SU-DHL-6 (cell line): ENCODE measurements around the gene NFATC1.

ENCODE experiments used
- H2AFZ ChIP-seq: fragments of 200-600 bp; sonication (generic); 2 replicates; pipeline ENCODE4 v1.6.1; 2014; ENCODE audit warnings: low read depth, mild to moderate bottlenecking, moderate library complexity, mixed read lengths, antibody characterized with exemption, low read length; ENCODE audit not compliant: severe bottlenecking
- H3F3A ChIP-seq: fragments of 200-600 bp; shearing (Covaris generic); 2 replicates; pipeline ENCODE4 v1.6.0; 2016; ENCODE audit warnings: antibody characterized with exemption, mild to moderate bottlenecking; ENCODE audit not compliant: insufficient read depth
- H3K27ac ChIP-seq: fragments of 200-600 bp; sonication (generic); 2 replicates; pipeline ENCODE4 v1.5.1; 2016; ENCODE audit warnings: low read depth, mild to moderate bottlenecking, low read length, moderate library complexity, mixed read lengths
- H3K27me3 ChIP-seq: fragments of 200-600 bp; sonication (generic), shearing (Covaris generic); 2 replicates; pipeline ENCODE4 v1.6.0; 2014; ENCODE audit warnings: mild to moderate bottlenecking, low read length
- H3K36me3 ChIP-seq: fragments of 200-600 bp; sonication (generic); 2 replicates; pipeline ENCODE4 v1.6.1; 2014; ENCODE audit warnings: mild to moderate bottlenecking, low read length, mixed read lengths
- H3K4me2 ChIP-seq: fragments of 300-600, 200-600 bp; shearing (Covaris generic), sonication (generic); 2 replicates; pipeline ENCODE4 v1.6.0; 2014; ENCODE audit warnings: low read length, low read depth, mild to moderate bottlenecking; ENCODE audit not compliant: poor library complexity, severe bottlenecking
- H3K4me3 ChIP-seq: fragments of 200-600 bp; sonication (generic); 2 replicates; pipeline ENCODE4 v1.5.1; 2014; ENCODE audit warnings: antibody characterized with exemption, low read length, mild to moderate bottlenecking, mixed read lengths; ENCODE audit not compliant: insufficient read depth, poor library complexity, severe bottlenecking
- H3K79me2 ChIP-seq: fragments of 200-600 bp; sonication (generic); 2 replicates; pipeline ENCODE4 v1.6.1; 2014; ENCODE audit warnings: mild to moderate bottlenecking, low read length, moderate library complexity; ENCODE audit not compliant: insufficient read depth
- H3K9ac ChIP-seq: fragments of 200-600 bp; sonication (generic); 2 replicates; pipeline ENCODE4 v1.7.0; 2014; ENCODE audit warnings: mild to moderate bottlenecking, low read length
- H3K9me2 ChIP-seq: fragments of 200-600 bp; sonication (generic); replicated peaks from 2 replicates; pipeline ENCODE4 v1.6.1; 2014; ENCODE audit warnings: low read length; ENCODE audit not compliant: insufficient read depth
- H3K9me3 ChIP-seq: fragments of 200-600 bp; sonication (generic); 2 replicates; pipeline ENCODE4 v1.6.1; 2014; ENCODE audit warnings: low read length, mixed read lengths; ENCODE audit not compliant: insufficient read depth
- H4K20me1 ChIP-seq: fragments of 200-600 bp; sonication (generic); 2 replicates; pipeline ENCODE4 v1.6.1; 2014; ENCODE audit warnings: low read depth, mild to moderate bottlenecking, antibody characterized with exemption, low read length, moderate library complexity, mixed read lengths
- EZH2phosphoT487 ChIP-seq: fragments of 200-600 bp; sonication (generic), shearing (Covaris generic); conservative IDR thresholded peaks from 2 replicates; pipeline ENCODE4 v1.6.1; 2018; ENCODE audit warnings: mild to moderate bottlenecking, antibody characterized with exemption, low read length, moderate library complexity, mixed read lengths
- TF ChIP-seq, protein P1 (sequence below): fragments of 200-600 bp; sonication (generic); IDR thresholded peaks from one replicate; pipeline ENCODE4 v1.5.1; 2017; ENCODE audit warnings: antibody characterized with exemption, mild to moderate bottlenecking, low read length, moderate library complexity; ENCODE audit not compliant: insufficient read depth, poor library complexity, severe bottlenecking

Gene NFATC1

DNA sequence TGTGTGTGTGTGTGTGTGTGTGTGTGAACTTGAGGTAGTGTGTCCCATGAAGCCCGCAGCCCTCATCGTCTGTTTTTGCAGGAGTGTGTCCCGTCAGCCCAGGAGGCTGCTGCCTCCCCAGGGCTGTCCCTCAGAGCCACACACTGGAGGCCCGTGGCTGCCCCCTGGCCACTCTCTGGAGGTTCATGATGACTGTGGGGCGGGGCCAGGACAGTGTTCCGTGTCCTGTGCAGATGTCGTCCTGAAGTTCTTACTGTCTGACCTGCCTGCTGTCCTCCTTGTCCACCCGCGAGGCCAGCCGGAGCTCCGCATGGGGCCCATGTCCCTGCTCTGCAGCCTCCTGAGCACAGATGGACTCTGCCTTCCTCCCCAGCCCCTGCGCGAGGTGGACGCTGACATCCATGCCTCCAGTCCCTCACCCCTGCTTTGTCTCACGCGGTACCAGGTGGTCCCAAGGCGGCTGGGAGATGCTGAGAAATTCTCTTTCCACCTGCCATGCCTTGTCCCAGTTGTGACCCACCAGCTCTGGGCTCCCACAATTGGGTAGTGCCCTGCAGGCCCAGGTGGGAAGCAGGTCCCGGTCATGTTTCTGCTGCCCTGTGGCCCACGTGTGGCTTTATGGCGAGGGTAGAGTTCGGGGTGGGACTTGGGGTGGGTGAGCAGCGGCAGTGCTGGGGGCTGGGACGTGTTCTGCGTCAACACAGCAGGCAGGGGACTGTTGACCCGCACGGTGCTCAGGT, 92.8 kb downstream of the NFATC1 start:
- no peaks in the 10 kb centered on the region for H3K79me2 ChIP-seq
- no peak overlapping the region for H3K27ac ChIP-seq
- no peak overlapping the region for H3K4me3 ChIP-seq
- H2AFZ ChIP-seq = no peak overlapping the region
- H3K27me3 ChIP-seq = no peaks in the 10 kb centered on the region
- H4K20me1 ChIP-seq = no peaks in the 10 kb centered on the region
- H3K36me3 ChIP-seq = no peaks in the 10 kb centered on the region
- H3K9me3 ChIP-seq = no peaks in the 10 kb centered on the region
- H3K4me2 ChIP-seq = no peak overlapping the region
- no peak for TF ChIP-seq EZH2phosphoT487
- TF ChIP-seq, protein P1, sequence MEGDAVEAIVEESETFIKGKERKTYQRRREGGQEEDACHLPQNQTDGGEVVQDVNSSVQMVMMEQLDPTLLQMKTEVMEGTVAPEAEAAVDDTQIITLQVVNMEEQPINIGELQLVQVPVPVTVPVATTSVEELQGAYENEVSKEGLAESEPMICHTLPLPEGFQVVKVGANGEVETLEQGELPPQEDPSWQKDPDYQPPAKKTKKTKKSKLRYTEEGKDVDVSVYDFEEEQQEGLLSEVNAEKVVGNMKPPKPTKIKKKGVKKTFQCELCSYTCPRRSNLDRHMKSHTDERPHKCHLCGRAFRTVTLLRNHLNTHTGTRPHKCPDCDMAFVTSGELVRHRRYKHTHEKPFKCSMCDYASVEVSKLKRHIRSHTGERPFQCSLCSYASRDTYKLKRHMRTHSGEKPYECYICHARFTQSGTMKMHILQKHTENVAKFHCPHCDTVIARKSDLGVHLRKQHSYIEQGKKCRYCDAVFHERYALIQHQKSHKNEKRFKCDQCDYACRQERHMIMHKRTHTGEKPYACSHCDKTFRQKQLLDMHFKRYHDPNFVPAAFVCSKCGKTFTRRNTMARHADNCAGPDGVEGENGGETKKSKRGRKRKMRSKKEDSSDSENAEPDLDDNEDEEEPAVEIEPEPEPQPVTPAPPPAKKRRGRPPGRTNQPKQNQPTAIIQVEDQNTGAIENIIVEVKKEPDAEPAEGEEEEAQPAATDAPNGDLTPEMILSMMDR = no peak
- no peaks in the 10 kb centered on the region for H3K9me2 ChIP-seq
- no peak overlapping the region for H3K9ac ChIP-seq
- no peaks in the 10 kb centered on the region for H3F3A ChIP-seq

DNA sequence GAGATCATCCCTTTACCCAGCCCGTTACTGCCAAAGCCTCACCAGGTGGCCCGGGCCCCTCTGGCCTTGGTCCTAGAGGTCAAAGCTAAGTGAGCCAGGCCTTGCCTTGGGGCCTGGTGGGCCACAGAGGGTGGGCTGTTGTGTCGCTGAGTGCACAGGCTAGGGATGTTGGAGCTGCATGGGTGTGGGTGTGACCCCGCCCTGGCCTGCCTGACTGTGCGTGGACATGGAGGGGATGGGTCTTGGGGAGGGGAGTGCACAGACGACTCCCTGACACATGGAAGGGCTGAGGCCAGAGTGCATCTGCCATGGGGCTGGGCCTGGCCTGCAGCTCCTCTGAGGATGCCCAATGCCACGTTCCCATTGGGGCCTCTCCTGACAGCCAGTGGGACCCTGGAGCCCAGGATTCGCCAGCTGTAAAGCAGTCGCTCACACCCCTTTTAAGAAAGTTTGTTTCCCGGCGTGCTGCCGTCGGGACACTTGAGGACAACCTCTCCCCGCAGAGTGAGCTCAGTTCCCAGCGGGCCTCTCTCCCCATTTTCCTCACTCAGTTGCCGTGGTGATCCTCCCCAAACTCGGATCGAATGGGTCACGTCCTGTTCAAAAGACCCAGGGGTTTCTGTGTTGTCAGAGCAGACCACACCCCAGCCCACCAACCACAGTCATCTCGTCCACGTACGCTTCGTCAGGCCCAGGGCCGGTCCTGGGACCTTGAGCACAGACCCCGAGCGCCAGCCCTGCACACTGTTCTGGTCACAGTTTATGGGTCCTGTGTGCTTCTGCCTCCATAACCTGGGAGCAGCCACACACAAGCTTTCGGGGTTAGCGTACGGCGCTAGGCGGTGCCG, 93.5 kb downstream of the NFATC1 start:
- no peak overlapping the region for H3K4me2 ChIP-seq
- no peaks in the 10 kb centered on the region for H3K36me3 ChIP-seq
- no peaks in the 10 kb centered on the region for H3F3A ChIP-seq
- H4K20me1 ChIP-seq = no peaks in the 10 kb centered on the region
- H3K4me3 ChIP-seq = no peak overlapping the region
- H2AFZ ChIP-seq = no peak overlapping the region
- no peaks in the 10 kb centered on the region for H3K9me3 ChIP-seq
- TF ChIP-seq, protein P1 = no peak
- H3K27ac ChIP-seq = no peak overlapping the region
- no peaks in the 10 kb centered on the region for H3K9me2 ChIP-seq
- H3K9ac ChIP-seq = no peak overlapping the region
- H3K79me2 ChIP-seq = no peaks in the 10 kb centered on the region
- H3K27me3 ChIP-seq = no peaks in the 10 kb centered on the region

DNA sequence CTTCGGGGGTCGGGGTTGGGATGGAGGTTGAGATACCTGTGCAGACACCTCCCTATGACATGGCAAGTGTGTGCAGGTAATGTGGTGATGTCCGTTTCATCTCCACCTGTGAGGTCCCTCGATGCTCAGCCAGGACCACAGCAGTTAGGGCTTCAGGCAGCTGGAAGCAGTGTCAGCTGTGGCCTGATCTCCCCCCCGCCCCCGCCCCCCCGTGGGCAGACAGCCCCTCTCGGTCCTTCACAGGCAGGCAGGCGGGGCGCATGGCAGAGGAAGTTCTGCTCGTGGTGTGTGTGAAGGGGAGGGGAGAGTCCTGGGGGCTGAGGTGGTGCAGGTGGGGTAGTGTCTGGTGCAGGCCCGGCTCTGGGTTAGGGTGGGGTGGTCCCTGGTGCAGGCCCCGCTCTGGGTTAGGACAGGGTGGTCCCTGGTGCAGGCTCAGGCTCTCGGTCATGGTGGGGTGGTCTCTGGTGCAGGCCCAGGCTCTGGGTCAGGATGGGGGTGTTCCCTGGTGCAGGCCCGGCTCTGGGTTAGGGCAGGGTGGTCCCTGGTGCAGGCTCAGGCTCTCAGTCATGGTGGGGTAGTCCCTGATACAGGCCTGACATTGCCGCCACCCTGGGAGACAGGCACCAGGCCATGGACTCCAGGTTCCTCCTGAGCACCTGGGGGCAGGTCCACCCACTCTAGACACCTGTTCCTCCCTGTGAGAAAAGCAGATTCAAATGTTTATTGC, 94.3 kb downstream of the NFATC1 start:
- TF ChIP-seq, protein P1 = no peak
- no peak for TF ChIP-seq EZH2phosphoT487
- H2AFZ ChIP-seq = no peak overlapping the region
- H3K4me2 ChIP-seq = no peak overlapping the region
- H3F3A ChIP-seq = no peaks in the 10 kb centered on the region
- no peaks in the 10 kb centered on the region for H3K79me2 ChIP-seq
- H3K9me3 ChIP-seq = no peaks in the 10 kb centered on the region
- no peaks in the 10 kb centered on the region for H3K9me2 ChIP-seq
- no peak overlapping the region for H3K4me3 ChIP-seq
- H3K36me3 ChIP-seq = no peaks in the 10 kb centered on the region
- no peak overlapping the region for H3K9ac ChIP-seq
- H3K27me3 ChIP-seq = no peaks in the 10 kb centered on the region
- no peak overlapping the region for H3K27ac ChIP-seq
- H4K20me1 ChIP-seq = no peaks in the 10 kb centered on the region
